Smooth muscle cell (in vitro differentiated cells): ENCODE measurements around the gene RNF169. TPM values are rescaled to one million over a fixed set of nuclear protein-coding genes. Genes with fewer than 3 reads are reported as not detected.

Source experiments
- DNase-seq: peaks from one replicate; lab custom pipeline; 2025; ENCODE audit not compliant: unreplicated experiment; lab: John Stamatoyannopoulos, UW
- H2AFZ ChIP-seq: fragments of 200-600 bp; sonication (generic); 2 replicates; pipeline ENCODE4 v1.6.0; 2016; ENCODE audit warnings: antibody characterized with exemption, low read depth, mild to moderate bottlenecking
- H3F3A ChIP-seq: fragments of 200-600 bp; sonication (generic); 2 replicates; pipeline ENCODE4 v1.6.0; 2017; ENCODE audit warnings: antibody characterized with exemption, low read depth
- H3K27ac ChIP-seq: fragments of 200-600 bp; sonication (generic); 2 replicates; pipeline ENCODE4 v1.5.1; 2016; ENCODE audit warnings: low read depth, mild to moderate bottlenecking
- H3K27me3 ChIP-seq: fragments of 200-600 bp; sonication (generic); 2 replicates; pipeline ENCODE4 v1.6.1; 2016; ENCODE audit warnings: low read depth, mild to moderate bottlenecking
- H3K36me3 ChIP-seq: fragments of 200-600 bp; sonication (generic); 2 replicates; pipeline ENCODE4 v1.5.1; 2016; ENCODE audit warnings: low read depth
- H3K4me1 ChIP-seq: fragments of 200-600 bp; sonication (generic); 2 replicates; pipeline ENCODE4 v1.5.1; 2016; ENCODE audit warnings: low read depth
- H3K4me2 ChIP-seq: fragments of 200-600 bp; sonication (generic); 2 replicates; pipeline ENCODE4 v1.6.0; 2016; ENCODE audit warnings: mild to moderate bottlenecking
- H3K4me3 ChIP-seq: fragments of 200-600 bp; sonication (generic); 2 replicates; pipeline ENCODE4 v1.5.1; 2016; ENCODE audit warnings: mild to moderate bottlenecking
- H3K79me2 ChIP-seq: fragments of 200-600 bp; sonication (generic); 2 replicates; pipeline ENCODE4 v1.6.0; 2016; ENCODE audit warnings: low read depth, mild to moderate bottlenecking
- H3K9ac ChIP-seq: fragments of 200-600 bp; sonication (generic); 2 replicates; pipeline ENCODE4 v1.6.0; 2016; ENCODE audit warnings: low read depth
- H3K9me3 ChIP-seq: fragments of 200-600 bp; sonication (generic); replicated peaks from 2 replicates; pipeline ENCODE4 v1.5.1; 2016; ENCODE audit warnings: low read depth
- H4K20me1 ChIP-seq: fragments of 200-600 bp; sonication (generic); 2 replicates; pipeline ENCODE4 v1.6.0; 2016; ENCODE audit warnings: low read depth
- CTCF ChIP-seq: fragments of 200-600 bp; sonication (generic); IDR thresholded peaks from 2 replicates; pipeline ENCODE4 v1.5.1; 2017; ENCODE audit warnings: borderline replicate concordance, mild to moderate bottlenecking, antibody characterized with exemption; ENCODE audit not compliant: insufficient read depth, poor library complexity, severe bottlenecking
- WGBS: methylation state at CpG from one replicate; pipeline ENCODE4 v1.1.7; 2016; ENCODE audit warnings: low lambda C conversion rate; 5-methylcytosine and 5-hydroxymethylcytosine counted together
- polyA plus RNA-seq: library from polyadenylated mRNA; unstranded; fragments of >200 nt; fragmentation: Nextera tagmentation; extraction: Ambion mirVana; gene quantifications from 2 replicates; pipeline ENCODE4 v1.2.1, GENCODE V29; 2016
- total RNA-seq: library from RNA; depleted of rRNA; stranded (reverse); fragments of >200 nt; gene quantifications from 2 replicates; pipeline ENCODE4 v1.2.3, GENCODE V29; 2014

RNF169 gene
- total and polyA plus RNA-seq, 2 experiments from 2014 or later: 2.2 to 13.6 TPM

GRCh38 chr11:74809801-74810200 is 61.2 kb downstream of the RNF169 start:
- Histone ChIP-seq H3K27me3 (no peaks in the 10 kb centered on the region), H3K27ac (no peak overlapping the region), H3K36me3 (peaks cover under 1% of the 10 kb centered on the region), H2AFZ (no peak overlapping the region), H4K20me1 (peaks cover 29% of the 10 kb centered on the region), H3K9ac (no peak overlapping the region), H3K4me1 (no peaks in the 10 kb centered on the region), H3K4me3 (no peak overlapping the region), H3K9me3 (no peaks in the 10 kb centered on the region), H3F3A (no peaks in the 10 kb centered on the region), H3K4me2 (no peak overlapping the region), H3K79me2 (peaks cover 12% of the 10 kb centered on the region)
- no peak for DNase-seq
- no peak for TF ChIP-seq CTCF

- WGBS: 56% methylated on average over 3 of the region's 3 CpGs
- no peak overlapping the region for H3K9ac ChIP-seq
- H3K4me3 ChIP-seq: no peak overlapping the region
- H3K4me1 ChIP-seq: peaks cover 3% of the 10 kb centered on the region
- H2AFZ ChIP-seq: no peak overlapping the region
- peaks cover 5% of the 10 kb centered on the region for H3K79me2 ChIP-seq
- H3K27me3 ChIP-seq: no peaks in the 10 kb centered on the region
- H3K9me3 ChIP-seq: no peaks in the 10 kb centered on the region
- no peak overlapping the region for H3K4me2 ChIP-seq
- H3K27ac ChIP-seq: no peak overlapping the region
- peaks cover 4% of the 10 kb centered on the region for H3K36me3 ChIP-seq
- no peak for TF ChIP-seq CTCF
- H4K20me1 ChIP-seq: no peaks in the 10 kb centered on the region
- no peak for DNase-seq
- H3F3A ChIP-seq: peaks cover 19% of the 10 kb centered on the region
These were observed 67.3 kb downstream of the RNF169 start for GRCh38 chr11:74815966-74816365.

- DNase-seq: no peak
- no peak overlapping the region for H3K9ac ChIP-seq
- H4K20me1 ChIP-seq: no peaks in the 10 kb centered on the region
- H3K4me3 ChIP-seq: no peak overlapping the region
- no peak for TF ChIP-seq CTCF
- peaks cover 4% of the 10 kb centered on the region for H3K36me3 ChIP-seq
- H3K9me3 ChIP-seq: no peaks in the 10 kb centered on the region
- no peak overlapping the region for H3K27ac ChIP-seq
- H2AFZ ChIP-seq: no peak overlapping the region
- H3K4me1 ChIP-seq: peaks cover 3% of the 10 kb centered on the region
- H3K79me2 ChIP-seq: peaks cover 5% of the 10 kb centered on the region
- H3K4me2 ChIP-seq: no peak overlapping the region
- 58% methylated on average over 2 of the region's 2 CpGs for WGBS
- H3F3A ChIP-seq: peaks cover 19% of the 10 kb centered on the region
- H3K27me3 ChIP-seq: no peaks in the 10 kb centered on the region
These were observed 68.0 kb downstream of the RNF169 start for GRCh38 chr11:74816664-74817063.

- H3K9ac ChIP-seq: no peak overlapping the region
- WGBS: 91% methylated on average over 3 of the region's 3 CpGs
- H3K79me2 ChIP-seq: peaks cover 11% of the 10 kb centered on the region
- no peak overlapping the region for H3K4me2 ChIP-seq
- H3F3A ChIP-seq: peaks cover 29% of the 10 kb centered on the region
- H3K27me3 ChIP-seq: no peaks in the 10 kb centered on the region
- peak overlapping the region; percentile 31 for H3K27ac ChIP-seq
- H3K36me3 ChIP-seq: peaks cover 4% of the 10 kb centered on the region
- no peak for TF ChIP-seq CTCF
- no peak overlapping the region for H3K4me3 ChIP-seq
- H4K20me1 ChIP-seq: no peaks in the 10 kb centered on the region
- no peak for DNase-seq
- H3K4me1 ChIP-seq: peaks cover 3% of the 10 kb centered on the region
- H3K9me3 ChIP-seq: no peaks in the 10 kb centered on the region
- H2AFZ ChIP-seq: no peak overlapping the region
These were observed 69.8 kb downstream of the RNF169 start for GRCh38 chr11:74818283-74818946.
